Uterus (tissue), 4 donors: ENCODE data around the gene TSPAN9. TPM values are rescaled to one million over a fixed set of nuclear protein-coding genes. Genes with fewer than 3 reads are reported as not detected.

ENCODE experiments used
- DNase-seq, 2 donors: peaks; one replicate each; pipeline ENCODE4 v3.0.0-alpha.2; 2019 to 2020
- H3K27ac ChIP-seq, 2 donors: fragments of 200-600 bp; sonication (generic); 1 replicate in 1 of 2; 2 replicates in 1 of 2; pipeline ENCODE4 v1.5.1; 2016 to 2018
- H3K27me3 ChIP-seq, 2 donors: fragments of 200-600 bp; sonication (generic); one replicate each; pipeline ENCODE4 v1.5.1; 2018 to 2019; ENCODE audit warnings: control low read depth in 1 of 2
- H3K36me3 ChIP-seq, 2 donors: fragments of 200-600 bp; sonication (generic); one replicate each; pipeline ENCODE4 v1.5.1; 2019; ENCODE audit warnings: control low read depth in 1 of 2
- H3K4me1 ChIP-seq, 2 donors: fragments of 200-600 bp; sonication (generic); one replicate each; pipeline ENCODE4 v1.5.1; 2018 to 2019; ENCODE audit warnings: control low read depth in 1 of 2
- H3K4me3 ChIP-seq, 2 donors: fragments of 200-600 bp; sonication (generic); 1 replicate in 1 of 2; 2 replicates in 1 of 2; pipeline ENCODE4 v1.5.1; 2018 to 2019; ENCODE audit warnings: mild to moderate bottlenecking in 1 of 2
- H3K9me3 ChIP-seq, 2 donors: fragments of 200-600 bp; sonication (generic); one replicate each; pipeline ENCODE4 v1.5.1; 2019; ENCODE audit warnings: control low read depth in 1 of 2
- CTCF ChIP-seq, 4 experiments: fragments of 200-600 bp in 2 of 4; fragments of 450-650 bp in 2 of 4; sonication (generic) in 2 of 4; IDR thresholded peaks; one replicate each; pipeline ENCODE4 v1.5.1; 2016 to 2019; ENCODE audit warnings: antibody characterized with exemption in 4 of 4, mild to moderate bottlenecking in 2 of 4, moderate library complexity in 1 of 4
- POLR2A ChIP-seq, 2 donors: fragments of 450-650 bp; IDR thresholded peaks; one replicate each; pipeline ENCODE4 v1.6.1; 2016; ENCODE audit warnings: antibody characterized with exemption in 2 of 2, mild to moderate bottlenecking in 1 of 2, moderate library complexity in 1 of 2
- intact Hi-C: fragments of 100-400 bp; cut with DNase I; formaldehyde crosslinking; loops from one replicate; pipeline ENCODE4 v1.15.1; 2023; ENCODE audit warnings: low total_unique reads
- total RNA-seq, 4 donors: library from RNA; depleted of rRNA in 3 of 4; stranded (reverse); fragments of >200 nt in 3 of 4; gene quantifications; one replicate each; pipeline versions ENCODE4 v1.1.0 to v1.2.4, GENCODE V29; 2014 to 2023
- donor health status: DM: yes; HTN: yes; CAD: no.

TSPAN9 gene
- total RNA-seq, 4 donors from 2014 or later: 47.9 to 106 (median 65.1) TPM

DNA sequence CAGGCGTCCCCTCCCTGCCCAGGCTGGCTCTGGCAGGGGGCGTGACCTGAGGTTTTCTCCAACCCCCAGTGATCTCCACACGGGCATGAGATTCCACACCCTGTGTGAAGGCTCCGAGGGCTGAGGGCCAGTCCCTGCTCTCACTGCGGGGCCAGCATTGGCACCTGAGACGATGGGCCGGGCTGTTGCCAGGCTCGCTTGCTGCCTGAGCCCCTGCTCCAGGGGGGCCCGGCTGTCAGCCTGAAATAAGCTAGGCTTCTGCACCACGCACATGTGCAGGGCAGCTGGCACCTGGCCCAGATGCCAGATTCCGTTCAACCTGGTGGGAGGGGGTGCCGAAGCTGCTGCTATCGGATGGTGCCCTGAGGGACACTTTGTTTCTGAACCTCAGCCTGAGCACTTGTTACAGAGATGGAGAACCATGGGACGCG lies 217.3 kb downstream of the TSPAN9 start:
- H3K36me3 ChIP-seq: no peaks in the 10 kb centered on the region
- H3K4me1 ChIP-seq: no peaks in the 10 kb centered on the region
- no peak for TF ChIP-seq POLR2A (IDR thresholded peaks at IDR 0.05)
- TF ChIP-seq CTCF (IDR thresholded peaks at IDR 0.05): no peak
- intact Hi-C loops: no loop called here
- DNase-seq: no peak
- H3K27ac ChIP-seq: no peak overlapping the region
- no peak overlapping the region for H3K4me3 ChIP-seq
- no peaks in the 10 kb centered on the region for H3K27me3 ChIP-seq
- no peaks in the 10 kb centered on the region for H3K9me3 ChIP-seq

DNA sequence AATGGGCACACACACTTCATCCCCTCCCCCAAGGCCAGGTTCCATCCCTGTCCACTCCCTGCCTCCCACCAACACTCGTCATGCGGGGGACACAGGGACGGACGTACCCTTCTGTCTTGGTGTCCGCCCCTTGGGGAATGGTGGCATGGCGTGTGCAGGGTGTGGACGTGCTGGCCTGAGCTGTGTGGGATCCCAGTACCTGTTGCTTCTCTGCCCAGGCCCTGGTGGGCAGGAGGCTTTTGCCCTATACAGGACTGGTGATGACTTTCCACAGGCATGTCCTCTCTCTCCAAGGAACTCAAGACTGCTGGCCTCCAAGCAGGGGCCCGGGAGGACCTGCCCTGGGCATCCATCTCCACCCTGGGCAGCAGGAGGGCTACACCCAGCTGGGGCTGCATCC lies 218.0 kb downstream of the TSPAN9 start:
- no peaks in the 10 kb centered on the region for H3K4me1 ChIP-seq
- no peak overlapping the region for H3K4me3 ChIP-seq
- intact Hi-C loops: no loop called here
- TF ChIP-seq POLR2A (IDR thresholded peaks at IDR 0.05) (no peak), CTCF (IDR thresholded peaks at IDR 0.05) (no peak)
- no peak for DNase-seq
- H3K27me3 ChIP-seq: no peaks in the 10 kb centered on the region
- H3K27ac ChIP-seq: no peak overlapping the region
- H3K36me3 ChIP-seq: no peaks in the 10 kb centered on the region
- H3K9me3 ChIP-seq: no peaks in the 10 kb centered on the region

GRCh38 chr12:3295646-3296408 lies 218.6 kb downstream of the TSPAN9 start:
- DNase-seq: no peak
- no peaks in the 10 kb centered on the region for H3K27me3 ChIP-seq
- no peaks in the 10 kb centered on the region for H3K9me3 ChIP-seq
- intact Hi-C loops: no loop called here
- no peaks in the 10 kb centered on the region for H3K4me1 ChIP-seq
- no peak for TF ChIP-seq POLR2A (IDR thresholded peaks at IDR 0.05)
- no peak for TF ChIP-seq CTCF (IDR thresholded peaks at IDR 0.05)
- no peak overlapping the region for H3K27ac ChIP-seq
- no peaks in the 10 kb centered on the region for H3K36me3 ChIP-seq
- no peak overlapping the region for H3K4me3 ChIP-seq

DNA sequence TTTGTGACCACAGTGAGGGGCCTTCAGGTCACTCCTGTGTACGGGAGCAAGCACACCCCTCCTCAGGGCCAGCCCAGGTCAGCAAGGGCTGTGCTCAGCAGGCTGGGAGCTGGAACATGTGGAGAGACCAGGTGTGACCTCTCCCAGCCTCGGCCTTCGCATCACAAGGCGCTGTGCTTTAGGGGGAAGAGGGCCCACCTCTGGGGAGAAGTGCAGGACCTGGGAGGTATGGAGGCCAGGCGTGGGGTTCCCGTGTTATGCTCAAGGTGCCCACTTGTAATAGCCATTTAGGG lies 219.2 kb downstream of the TSPAN9 start:
- no peaks in the 10 kb centered on the region for H3K36me3 ChIP-seq
- intact Hi-C loops: no loop called here
- no peak for DNase-seq
- no peak overlapping the region for H3K27ac ChIP-seq
- no peaks in the 10 kb centered on the region for H3K4me1 ChIP-seq
- no peak overlapping the region for H3K4me3 ChIP-seq
- H3K27me3 ChIP-seq: no peaks in the 10 kb centered on the region
- no peaks in the 10 kb centered on the region for H3K9me3 ChIP-seq
- TF ChIP-seq POLR2A (IDR thresholded peaks at IDR 0.05) (no peak), CTCF (IDR thresholded peaks at IDR 0.05) (no peak)

- Histone ChIP-seq H3K4me3 (no peak overlapping the region), H3K4me1 (no peaks in the 10 kb centered on the region), H3K36me3 (no peaks in the 10 kb centered on the region), H3K9me3 (no peaks in the 10 kb centered on the region), H3K27ac (no peak overlapping the region), H3K27me3 (no peaks in the 10 kb centered on the region)
- intact Hi-C loops: no loop called here
- DNase-seq: no peak
- TF ChIP-seq POLR2A (IDR thresholded peaks at IDR 0.05) (no peak), CTCF (IDR thresholded peaks at IDR 0.05) (no peak)
Observed at GRCh38 chr12:3298603-3299002, 221.4 kb downstream of the TSPAN9 start.
